HG03460 (cell line): ENCODE measurements around the gene USB1.

Source experiments
- ATAC-seq: cut with Tn5 transposase; IDR thresholded peaks from one replicate; pipeline ENCODE4 v1.9.1; 2021; ENCODE audit not compliant: unreplicated experiment

The USB1 gene

DNA sequence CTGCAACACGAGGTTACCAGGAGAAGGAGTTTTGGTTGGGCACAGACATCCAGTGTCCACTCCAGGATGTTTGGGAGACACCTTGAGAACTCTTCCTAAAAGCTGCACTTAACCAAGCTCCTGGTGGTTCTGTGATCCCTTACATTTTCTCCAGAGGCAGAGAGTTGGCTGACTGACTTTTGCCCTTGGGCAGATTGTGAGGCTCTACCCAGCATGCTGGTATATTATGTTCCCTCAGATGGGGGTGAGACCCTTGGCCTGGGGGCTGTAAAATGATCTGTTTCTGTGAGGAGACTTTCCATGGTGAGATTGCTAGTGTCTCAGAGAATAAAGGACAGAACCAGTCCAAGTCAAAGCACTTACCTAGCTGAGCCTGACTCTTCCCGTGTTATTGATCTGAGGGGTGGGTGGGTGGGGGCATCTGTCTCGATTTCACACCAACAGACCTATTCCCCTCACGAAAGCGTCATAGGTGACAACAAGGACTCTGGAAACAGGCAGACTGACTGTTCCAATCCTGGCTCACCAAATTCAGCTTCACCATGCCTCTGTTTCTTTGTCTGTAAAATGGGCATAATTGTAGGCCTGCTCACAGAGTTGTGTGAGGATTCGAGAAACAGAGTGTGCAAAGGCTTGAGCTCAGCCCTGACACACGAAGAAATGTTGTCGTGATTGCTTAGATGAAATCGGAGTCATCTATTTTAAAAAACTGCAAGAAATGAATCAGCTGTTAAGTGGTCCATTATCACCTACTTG is 12.2 kb downstream of the USB1 start:
- no peak for ATAC-seq

- ATAC-seq, result no peak
Observed at GRCh38 chr16:58016840-58017446, 15.7 kb downstream of the USB1 start.

GRCh38 chr16:58018803-58019202 is 17.6 kb downstream of the USB1 start:
- ATAC-seq, result no peak

DNA sequence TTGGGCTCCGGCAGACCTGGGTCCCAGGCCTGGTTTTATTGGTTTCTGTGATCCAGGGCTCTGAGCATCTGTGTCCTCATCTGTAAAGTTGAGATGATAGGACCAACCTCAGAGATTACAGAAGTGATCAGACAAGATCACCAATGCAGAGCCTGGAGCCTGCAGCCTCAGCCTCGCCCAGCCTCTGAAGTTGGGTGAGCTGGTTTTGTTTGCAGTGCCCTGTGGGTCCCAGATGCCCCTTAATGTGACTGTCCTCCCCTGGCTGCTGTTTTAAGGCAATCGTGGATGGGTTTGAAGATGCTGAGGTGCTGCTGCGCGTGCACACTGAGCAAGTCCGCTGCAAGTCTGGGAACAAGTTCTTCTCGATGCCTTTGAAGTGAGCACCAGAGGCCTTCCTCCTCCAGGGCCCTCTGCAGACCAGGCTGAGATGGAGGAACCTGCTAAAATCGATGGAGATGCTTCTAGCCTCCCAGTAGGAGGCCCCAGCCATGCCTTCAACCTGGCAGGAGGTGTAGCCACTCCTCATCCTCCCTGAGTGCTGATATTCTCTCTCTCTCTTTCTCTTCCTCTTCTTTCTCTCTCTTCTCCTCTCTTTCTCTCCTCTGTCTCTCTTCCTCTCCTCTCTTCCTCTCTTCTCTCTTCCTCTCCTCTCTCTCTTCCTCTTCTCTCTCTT is 18.8 kb downstream of the USB1 start:
- no peak for ATAC-seq

GRCh38 chr16:58020628-58021521 is 19.7 kb downstream of the USB1 start:
- ATAC-seq, result no peak

DNA sequence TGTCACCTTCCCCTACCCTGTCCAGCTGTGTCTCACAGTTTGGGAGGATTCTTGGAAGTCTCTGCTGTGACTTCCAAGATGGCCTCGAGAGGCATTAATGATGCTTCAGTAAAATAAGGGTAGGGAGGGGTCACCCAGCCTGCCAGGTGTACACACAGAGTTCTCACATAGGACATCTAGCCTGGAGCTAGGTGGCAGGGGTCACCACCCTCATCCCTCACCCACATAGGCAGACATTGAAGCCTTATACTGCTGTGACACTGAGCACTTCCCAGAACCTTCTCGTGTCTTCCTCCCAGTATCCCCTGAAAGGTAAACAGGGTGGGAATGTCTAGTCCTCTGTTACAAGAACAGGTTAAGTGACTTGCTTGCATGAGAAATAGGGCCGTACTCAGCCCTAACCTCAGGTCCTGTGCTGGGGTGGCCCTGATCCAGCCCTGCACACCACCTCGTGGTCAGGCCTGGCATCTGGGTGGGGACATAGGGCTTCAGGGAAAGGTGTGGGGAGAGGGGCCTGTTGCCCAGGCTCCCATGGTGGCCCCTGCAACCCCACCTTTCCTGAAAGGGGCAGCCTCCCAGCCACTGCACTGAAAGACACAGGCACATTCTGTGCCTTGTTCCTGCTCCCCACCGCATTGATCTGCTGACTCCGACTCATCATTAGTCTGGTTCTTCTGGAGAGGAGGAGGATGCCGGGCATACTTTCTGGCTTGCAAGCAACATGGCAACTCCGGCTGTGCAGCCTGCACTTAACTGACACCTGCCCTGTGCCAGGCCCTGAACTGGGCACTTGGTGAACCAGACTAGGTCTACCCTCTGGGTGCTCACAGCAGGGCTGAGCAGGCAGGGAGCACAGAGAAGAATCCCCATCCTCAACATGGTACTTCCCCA is 20.7 kb downstream of the USB1 start:
- no peak for ATAC-seq

- ATAC-seq, result no peak
Observed at GRCh38 chr16:58022601-58023371, 21.6 kb downstream of the USB1 start.

GRCh38 chr16:58024486-58025350 is 23.5 kb downstream of the USB1 start:
- ATAC-seq, result no peak

DNA sequence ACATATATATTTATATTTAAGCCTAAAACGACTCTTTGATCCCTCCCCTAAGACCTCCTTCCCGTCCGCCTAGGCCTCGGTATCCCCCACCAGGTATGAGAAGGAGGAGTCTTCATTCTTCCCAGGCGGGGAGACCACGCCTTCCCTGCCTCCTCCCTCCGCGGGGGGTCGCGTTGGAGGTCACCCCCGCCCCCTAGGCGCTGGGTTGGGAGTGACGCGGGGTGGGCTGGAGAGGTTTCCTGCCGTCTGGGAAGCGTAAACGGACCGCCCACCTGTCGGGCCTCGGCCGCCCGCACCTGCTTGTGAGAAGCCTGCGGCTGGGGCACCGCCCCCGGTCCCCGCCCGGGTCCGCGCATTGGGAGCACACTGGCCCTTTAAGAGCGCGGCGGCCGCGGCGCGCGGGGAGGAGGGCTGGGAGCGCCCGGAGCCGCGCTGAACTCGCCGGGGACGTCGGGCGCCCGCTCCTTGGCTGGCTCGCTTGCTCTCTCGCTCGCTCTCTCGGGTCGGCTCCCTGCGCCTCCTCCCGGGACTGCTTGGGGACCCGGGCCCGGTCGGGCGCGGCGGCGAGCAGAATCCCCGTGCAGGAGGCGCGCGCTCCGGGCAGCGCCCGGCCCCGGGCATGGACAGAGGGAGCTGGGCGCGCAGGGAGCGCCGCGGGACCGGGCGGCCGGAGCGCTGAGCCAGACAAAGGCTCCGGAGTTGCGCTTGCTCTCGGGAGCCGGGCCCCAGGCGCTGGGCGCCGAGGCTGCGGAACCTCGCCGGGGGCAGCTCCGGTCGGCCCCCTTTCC is 24.3 kb downstream of the USB1 start, which contains the start of gene MMP15:
Gene MMP15 (plus strand): TSS at position 404 of the 788 bp plus-strand sequence. CDS start 597 bp downstream, outside the sequence.
- ATAC-seq, result peak; percentile 59

- ATAC-seq, result no peak
Observed at GRCh38 chr16:58026139-58026704, 25.0 kb downstream of the USB1 start.

DNA sequence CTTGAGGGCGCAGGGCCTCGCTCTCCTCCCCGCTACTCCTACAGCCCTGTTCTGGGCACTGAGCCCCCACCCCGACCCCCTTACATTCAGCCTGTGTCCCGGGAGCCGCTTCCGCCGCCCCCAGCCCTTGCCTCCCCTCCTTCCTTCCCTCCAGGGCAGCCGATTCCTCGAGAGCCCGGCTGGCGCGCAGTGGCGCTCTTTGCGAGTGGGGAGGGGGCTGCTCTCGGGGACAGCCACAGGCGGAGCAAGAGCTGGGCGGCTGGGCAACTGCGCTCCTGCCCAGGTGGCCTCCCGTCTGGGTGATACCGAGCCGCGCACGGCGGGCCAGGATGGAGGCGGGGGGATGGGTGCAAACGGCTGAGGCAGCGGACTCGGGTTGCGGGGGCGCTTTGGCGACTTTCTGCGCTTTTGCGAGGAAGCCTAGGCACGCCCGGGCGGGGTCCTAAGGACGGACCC is 25.5 kb downstream of the USB1 start:
- ATAC-seq, result no peak

DNA sequence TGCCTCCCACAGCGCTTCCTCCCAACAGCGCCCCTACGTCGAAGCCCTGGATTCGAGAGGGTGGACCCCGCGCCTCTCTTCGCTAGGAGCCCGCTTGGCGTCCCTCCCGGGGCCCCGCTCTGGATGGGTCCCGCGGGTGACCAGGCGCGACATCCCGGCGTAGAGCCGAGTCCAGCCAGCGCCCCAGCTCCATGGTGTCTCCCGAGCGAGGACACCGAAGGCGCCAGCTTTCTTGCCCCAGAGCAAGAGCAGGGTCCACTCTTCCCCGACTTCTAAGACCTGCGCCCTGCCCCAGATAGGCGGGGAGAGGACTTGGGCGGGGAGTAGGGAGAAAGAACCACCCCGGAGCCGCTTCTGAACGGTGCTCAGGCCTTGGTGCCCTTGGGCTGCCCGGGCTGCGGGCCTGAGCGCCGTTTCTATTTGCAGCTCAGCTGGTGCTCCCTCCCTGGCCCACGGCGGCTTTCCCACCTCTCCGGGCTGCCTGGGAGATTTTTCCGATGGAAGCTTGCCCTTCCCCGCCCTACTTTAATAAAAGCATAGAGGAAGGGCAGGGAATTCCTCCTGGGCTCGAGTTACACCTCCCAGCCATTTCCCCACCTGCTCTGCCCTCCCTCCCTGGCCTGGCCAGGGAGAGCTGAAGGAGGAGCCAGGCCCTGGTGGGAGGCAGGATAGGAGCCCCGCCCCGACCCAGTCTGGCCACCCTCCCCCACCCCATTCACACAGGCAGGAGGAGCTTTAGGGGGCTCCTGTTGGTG is 26.1 kb downstream of the USB1 start:
- ATAC-seq, result no peak

- ATAC-seq, result no peak
Observed at GRCh38 chr16:58027916-58028455, 26.8 kb downstream of the USB1 start.

GRCh38 chr16:58028541-58029070 is 27.4 kb downstream of the USB1 start:
- no peak for ATAC-seq

- no peak for ATAC-seq
Observed at GRCh38 chr16:58029410-58029809, 28.2 kb downstream of the USB1 start.
